ENCODE measurements around the gene TRIM38. TPM values are rescaled to one million over a fixed set of nuclear protein-coding genes. Genes with fewer than 3 reads are reported as not detected.

Gene TRIM38
- total RNA-seq, 4 donors from 2014 or later = 4.7 to 8.0 (median 6.5) TPM

DNA sequence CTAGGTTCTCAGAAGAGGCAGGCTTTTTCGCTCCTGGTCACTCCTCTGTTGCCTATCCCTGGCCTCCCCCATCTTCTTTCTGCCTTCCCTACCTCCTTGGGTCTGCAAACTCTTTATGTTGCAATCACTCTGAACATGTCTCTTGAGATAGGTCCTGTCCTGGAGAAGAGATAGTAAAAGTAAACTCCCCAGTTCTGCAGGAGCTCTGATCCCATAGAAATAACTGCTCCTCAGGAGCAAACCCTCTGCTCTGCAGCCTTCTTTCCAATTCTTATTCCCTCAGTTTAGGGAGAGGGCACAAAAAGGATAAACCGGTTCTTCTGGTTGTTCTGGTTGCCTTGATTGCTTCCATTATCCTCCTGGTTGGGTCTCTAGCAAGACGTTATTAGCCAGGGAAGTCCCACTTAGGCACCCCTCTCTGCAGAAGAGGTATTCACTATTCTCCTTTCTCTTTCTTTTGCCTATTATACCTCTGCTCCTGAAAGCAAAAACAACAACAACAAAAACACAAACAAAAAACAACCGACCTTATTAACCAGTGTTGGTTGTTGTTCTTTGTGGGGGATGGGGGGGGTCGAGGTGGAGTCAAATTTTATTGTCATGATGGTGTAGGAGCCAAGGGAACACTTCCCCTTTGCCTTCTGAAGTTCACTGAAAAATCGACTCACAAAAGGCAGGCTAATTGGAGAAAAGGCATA, 973 bp downstream of the TRIM38 start:
- TF ChIP-seq, protein P1, sequence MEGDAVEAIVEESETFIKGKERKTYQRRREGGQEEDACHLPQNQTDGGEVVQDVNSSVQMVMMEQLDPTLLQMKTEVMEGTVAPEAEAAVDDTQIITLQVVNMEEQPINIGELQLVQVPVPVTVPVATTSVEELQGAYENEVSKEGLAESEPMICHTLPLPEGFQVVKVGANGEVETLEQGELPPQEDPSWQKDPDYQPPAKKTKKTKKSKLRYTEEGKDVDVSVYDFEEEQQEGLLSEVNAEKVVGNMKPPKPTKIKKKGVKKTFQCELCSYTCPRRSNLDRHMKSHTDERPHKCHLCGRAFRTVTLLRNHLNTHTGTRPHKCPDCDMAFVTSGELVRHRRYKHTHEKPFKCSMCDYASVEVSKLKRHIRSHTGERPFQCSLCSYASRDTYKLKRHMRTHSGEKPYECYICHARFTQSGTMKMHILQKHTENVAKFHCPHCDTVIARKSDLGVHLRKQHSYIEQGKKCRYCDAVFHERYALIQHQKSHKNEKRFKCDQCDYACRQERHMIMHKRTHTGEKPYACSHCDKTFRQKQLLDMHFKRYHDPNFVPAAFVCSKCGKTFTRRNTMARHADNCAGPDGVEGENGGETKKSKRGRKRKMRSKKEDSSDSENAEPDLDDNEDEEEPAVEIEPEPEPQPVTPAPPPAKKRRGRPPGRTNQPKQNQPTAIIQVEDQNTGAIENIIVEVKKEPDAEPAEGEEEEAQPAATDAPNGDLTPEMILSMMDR (IDR thresholded peaks at IDR 0.05) = no peak
- no peak for TF ChIP-seq POLR2A (IDR thresholded peaks at IDR 0.05)
- intact Hi-C loops (cut with DNase I; ENCODE audit: low total_unique reads) = no loop called here
- peak in 1 of 2 donors; percentile 40 for DNase-seq (ENCODE audit: low spot score in 2 of 2)
- 3 to 7% methylated on average over 6 of the region's 6 CpGs for WGBS, 2 donors
- H3K4me3 ChIP-seq (ENCODE audit: low read depth, poor library complexity, severe bottlenecking) = no peak overlapping the region

DNA sequence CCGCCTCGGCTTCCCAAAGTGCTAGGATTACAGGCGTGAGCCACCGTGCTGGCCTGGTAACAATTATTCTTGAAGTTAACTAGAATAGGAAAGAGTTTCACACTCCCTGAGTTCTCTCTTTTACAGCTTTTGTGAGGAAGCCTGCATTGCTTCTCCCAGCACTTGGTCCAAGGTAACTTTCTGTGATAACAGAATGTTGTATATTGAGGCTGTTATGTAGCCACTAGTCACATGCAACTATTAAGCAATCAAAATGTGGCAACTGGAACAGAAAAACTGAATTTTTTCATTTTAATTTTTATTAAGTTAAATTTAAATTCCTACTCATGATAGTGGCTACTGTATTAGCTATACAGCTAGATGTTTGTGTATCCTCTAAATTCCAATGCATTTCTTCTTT, 2.5 kb downstream of the TRIM38 start:
- no peak overlapping the region for H3K4me3 ChIP-seq (ENCODE audit: low read depth, poor library complexity, severe bottlenecking)
- intact Hi-C loops (cut with DNase I; ENCODE audit: low total_unique reads) = no loop called here
- DNase-seq (ENCODE audit: low spot score in 2 of 2) = no peak
- 97 to 100% methylated on average over 4 of the region's 4 CpGs for WGBS, 2 donors
- TF ChIP-seq, protein P1 (IDR thresholded peaks at IDR 0.05) = no peak
- no peak for TF ChIP-seq POLR2A (IDR thresholded peaks at IDR 0.05)

DNA sequence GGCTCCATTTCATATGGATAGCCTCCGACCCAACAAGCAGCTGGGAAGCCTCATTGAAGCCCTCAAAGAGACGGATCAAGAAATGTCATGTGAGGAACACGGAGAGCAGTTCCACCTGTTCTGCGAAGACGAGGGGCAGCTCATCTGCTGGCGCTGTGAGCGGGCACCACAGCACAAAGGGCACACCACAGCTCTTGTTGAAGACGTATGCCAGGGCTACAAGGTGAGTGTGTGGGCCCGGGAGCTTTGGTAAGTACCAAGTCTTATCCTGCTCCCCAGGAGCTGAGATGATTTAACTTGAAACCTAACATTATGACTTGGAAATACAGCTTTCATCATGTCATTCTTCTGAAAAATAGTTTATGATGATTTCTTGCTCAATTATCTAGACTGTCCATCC, 4.1 kb downstream of the TRIM38 start:
- peak in 1 of 2 donors; percentile 34 for DNase-seq (ENCODE audit: low spot score in 2 of 2)
- no peak for TF ChIP-seq POLR2A (IDR thresholded peaks at IDR 0.05)
- TF ChIP-seq, protein P1 (IDR thresholded peaks at IDR 0.05) = no peak
- WGBS, 2 donors = 84 to 93% methylated on average over 9 of the region's 9 CpGs
- intact Hi-C loops (cut with DNase I; ENCODE audit: low total_unique reads) = no loop called here
- H3K4me3 ChIP-seq (ENCODE audit: low read depth, poor library complexity, severe bottlenecking) = no peak overlapping the region

DNA sequence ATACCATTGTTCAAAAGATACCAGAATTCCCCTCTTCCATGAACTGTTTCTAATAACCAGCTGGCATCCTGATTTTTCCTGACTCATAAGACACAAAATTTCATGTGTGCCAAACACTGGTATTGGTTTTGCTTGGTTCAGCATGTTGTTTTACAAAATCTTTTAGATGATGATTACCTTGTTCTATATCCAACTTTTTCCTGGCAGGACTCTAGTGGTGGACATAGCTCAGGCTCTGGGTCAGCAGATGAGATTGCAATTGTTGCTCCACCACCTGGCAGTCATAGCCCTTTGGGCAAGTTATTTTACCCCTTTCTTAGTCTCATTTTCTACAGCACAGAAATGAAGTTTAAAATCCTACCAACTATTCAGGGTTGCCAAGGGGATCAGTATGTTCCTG, 6.2 kb downstream of the TRIM38 start:
- intact Hi-C loops (cut with DNase I; ENCODE audit: low total_unique reads) = no loop called here
- TF ChIP-seq, protein P1 (IDR thresholded peaks at IDR 0.05) = no peak
- no peak for TF ChIP-seq POLR2A (IDR thresholded peaks at IDR 0.05)
- H3K4me3 ChIP-seq (ENCODE audit: low read depth, poor library complexity, severe bottlenecking) = no peak overlapping the region
- DNase-seq (ENCODE audit: low spot score in 2 of 2) = peak in 1 of 2 donors; percentile 64

DNA sequence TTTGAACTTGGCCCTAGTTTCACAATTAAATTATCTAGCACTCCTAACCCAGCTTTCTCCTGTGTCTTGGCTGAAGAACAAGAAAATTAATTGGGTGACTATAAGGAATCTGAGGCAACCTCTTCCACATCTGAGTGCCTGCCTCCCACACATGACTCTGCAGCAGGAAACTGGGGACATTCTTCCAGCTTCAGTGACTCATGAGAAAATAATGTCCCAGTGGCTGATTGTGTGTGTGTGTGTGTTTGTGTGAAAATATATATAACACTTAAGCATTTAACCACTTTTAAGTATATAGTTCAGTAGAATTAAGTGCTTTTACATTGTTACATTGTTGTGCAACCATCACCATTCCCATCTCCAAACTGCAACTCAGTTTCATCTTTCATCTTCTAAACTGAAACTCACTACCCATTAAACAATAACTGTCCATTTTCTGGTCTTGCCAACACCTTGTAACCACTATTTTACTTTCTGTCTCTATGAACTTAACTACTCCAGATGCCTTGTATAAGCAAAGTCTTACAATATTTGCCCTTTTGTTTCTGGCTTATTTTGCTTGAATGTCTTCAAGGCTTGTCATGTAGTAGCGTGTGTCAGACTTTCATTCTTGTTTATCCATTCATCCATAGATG, 8.7 kb downstream of the TRIM38 start:
- TF ChIP-seq POLR2A (IDR thresholded peaks at IDR 0.05) = no peak
- TF ChIP-seq, protein P1 (IDR thresholded peaks at IDR 0.05) = no peak

More for the DNA sequence above, 8.7 kb downstream of the TRIM38 start:
- intact Hi-C loops (cut with DNase I; ENCODE audit: low total_unique reads) = no loop called here
- H3K4me3 ChIP-seq (ENCODE audit: low read depth, poor library complexity, severe bottlenecking) = no peak overlapping the region
- 95 to 97% methylated on average over 1 of the region's 1 CpG for WGBS, 2 donors
- peak; percentile 42 to 58 for DNase-seq (ENCODE audit: low spot score in 2 of 2)

Measured in lower leg skin (tissue), 4 donors.